Activated CD4-positive, CD25-positive, alpha-beta regulatory T cell (primary cell): ENCODE results near the gene IFNB1.

Experiments
- DNase-seq, 4 experiments: peaks; one replicate each; lab custom pipeline; 2025; lab: John Stamatoyannopoulos, UW

Gene IFNB1

DNA sequence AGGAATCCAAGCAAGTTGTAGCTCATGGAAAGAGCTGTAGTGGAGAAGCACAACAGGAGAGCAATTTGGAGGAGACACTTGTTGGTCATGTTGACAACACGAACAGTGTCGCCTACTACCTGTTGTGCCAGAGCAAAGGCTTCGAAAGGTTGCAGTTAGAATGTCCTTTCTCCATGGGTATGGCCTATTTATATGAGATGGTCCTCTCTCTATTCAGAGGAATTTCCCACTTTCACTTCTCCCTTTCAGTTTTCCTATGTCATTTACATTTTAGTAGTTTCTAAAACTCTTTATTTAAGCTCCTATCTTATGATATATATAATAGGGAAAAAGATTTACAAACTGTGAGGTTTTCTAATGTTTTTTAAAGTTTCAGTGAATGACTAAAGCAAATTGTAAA, at the start of gene IFNB1:
Gene IFNB1 (minus strand): TSS at position 162 of the 400 bp plus-strand sequence. CDS start 73 bp downstream, at position 89.
- no peak for DNase-seq

DNA sequence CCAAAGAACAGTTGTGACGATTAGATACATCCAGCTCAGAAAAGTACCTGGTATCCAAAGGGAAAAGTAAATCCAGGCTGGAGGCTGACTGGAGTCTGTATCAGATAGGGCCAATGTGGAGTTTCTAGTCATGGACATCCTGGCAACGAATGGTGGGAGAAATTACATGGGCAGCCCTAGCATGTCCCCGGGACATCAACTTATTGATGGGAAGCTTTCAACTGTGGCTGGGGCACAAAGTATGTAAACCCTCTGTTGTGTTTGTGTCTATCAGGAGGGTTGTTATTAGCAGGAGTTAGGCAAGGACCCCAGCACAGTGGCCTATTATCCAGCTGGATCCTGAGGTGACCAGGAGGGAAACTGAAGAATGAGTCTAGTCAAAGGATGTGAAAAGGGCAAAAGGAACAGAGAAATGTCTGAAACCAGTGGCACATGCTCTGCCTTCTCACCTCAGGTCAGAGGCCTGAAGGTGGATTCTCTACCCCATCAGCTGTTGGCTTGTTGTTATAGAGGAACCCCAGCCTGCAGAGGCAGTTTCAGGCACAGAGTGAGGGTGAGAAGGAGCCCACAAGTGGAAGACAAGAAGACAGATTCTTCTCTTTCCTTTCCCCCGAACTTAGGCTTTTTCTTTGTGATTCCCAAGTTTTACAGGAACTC, 44.0 kb upstream of the IFNB1 start:
- no peak for DNase-seq

GRCh38 chr9:21121079-21121478, 43.3 kb upstream of the IFNB1 start:
- DNase-seq = no peak

DNA sequence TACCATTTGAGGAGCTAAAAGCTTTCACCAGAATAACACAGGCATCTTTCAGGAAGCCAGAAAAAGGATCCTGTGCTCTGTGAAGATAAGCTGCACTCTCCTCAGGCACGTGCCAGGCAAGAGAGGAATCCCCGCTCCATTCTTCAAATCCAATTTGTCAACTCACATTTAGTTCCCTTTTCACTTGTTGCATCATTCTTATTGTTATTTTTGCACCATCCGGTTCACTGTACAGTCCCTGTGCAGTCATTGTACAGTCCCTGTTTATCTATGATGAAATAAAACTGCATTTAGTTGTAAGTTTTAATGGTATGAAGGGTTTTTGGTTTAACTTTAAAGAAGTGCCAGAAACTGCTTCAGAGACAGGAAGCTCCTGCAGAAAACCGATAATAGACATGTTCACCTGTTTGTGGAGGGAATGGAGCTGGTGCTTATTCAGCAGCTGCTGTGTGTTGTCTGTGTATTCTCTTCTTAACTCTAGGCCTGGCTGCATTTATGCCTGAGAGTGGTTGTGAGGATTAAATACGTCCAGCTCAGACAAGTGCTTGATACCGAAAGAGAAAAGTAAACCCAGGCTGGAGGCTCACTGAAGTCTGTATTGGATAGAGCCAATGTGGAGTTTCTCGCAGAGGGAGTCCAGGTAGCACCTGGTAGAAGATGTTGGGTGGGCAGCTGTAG, 41.5 kb upstream of the IFNB1 start:
- DNase-seq = no peak

- DNase-seq = no peak
These were observed 36.6 kb upstream of the IFNB1 start for GRCh38 chr9:21114311-21114710.

DNA sequence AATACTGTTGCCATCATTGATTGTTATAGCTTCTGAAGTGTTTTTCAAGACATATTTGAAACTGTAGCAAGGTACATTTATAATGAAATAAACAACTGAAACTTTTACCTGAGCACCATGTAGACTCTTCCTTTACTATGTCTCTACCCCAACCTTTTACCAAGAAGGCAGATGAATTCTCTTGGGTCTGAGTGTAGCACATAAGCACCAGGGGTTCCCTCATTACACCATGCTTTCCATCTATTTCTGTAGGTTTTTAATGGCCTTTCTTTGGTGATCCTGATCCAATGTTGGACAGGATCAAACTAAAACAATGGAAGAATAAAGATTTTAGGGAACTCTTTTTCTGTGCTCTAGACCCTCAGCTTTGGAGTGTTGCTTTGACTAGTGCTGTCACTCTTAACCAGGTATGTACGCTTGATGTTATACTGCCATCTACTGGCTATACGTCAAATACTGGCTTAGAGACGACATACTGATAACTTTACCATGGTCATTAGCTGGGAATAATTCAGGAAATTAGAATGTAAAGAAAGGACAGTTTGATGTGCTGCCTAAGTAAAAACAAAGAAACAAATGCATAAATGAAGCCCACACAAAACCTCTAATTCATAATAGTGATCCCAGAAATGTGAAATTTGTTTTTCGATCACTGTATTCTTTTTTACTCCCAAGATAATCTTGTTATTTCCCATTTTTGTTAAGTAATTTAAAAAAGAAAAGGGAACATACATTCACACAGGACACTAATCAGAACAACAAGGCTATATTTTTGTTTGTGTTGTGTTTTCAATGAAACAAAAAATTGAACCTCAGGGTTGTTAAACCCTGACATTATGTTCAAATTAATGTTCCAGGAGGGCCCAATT, 33.2 kb upstream of the IFNB1 start:
- no peak for DNase-seq

DNA sequence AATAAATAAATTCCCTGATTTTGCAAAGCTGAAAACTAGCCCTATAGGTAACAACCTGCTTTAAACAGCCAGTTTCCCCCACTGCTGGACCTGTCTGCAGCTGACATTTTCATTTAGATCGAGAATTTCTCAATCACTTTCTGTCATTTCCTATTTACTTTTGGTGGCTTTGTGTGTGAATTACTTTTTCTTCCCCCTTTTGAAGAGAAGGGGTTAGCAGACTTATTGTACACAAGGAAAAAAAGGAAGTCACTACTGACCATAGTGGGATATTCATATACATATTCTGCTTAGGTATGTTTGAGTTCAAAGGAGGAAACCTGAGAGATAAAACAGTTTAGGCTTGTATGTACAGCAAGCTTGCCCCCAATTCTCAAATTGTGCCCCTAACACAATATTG, 27.0 kb upstream of the IFNB1 start:
- no peak for DNase-seq

GRCh38 chr9:21102305-21102704, 24.6 kb upstream of the IFNB1 start:
- no peak for DNase-seq

DNA sequence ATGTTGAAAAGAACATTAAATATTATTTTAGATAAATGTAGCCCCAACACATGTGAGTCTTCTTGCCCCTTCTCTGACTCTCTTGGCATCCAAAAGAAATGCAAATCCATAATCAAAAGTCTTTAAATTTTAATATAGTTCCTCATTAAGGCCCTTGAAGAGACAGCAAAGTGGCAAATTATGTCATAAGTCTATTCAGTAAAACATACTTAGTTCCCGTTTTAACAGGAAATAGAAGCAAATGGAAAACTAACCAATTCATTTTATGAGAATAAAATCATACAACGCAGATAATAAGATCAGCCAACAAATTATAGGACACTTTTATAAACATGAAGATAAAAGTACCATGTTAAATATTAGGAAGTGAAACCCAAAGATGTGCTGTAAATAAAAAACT, 20.1 kb upstream of the IFNB1 start:
- no peak for DNase-seq

DNA sequence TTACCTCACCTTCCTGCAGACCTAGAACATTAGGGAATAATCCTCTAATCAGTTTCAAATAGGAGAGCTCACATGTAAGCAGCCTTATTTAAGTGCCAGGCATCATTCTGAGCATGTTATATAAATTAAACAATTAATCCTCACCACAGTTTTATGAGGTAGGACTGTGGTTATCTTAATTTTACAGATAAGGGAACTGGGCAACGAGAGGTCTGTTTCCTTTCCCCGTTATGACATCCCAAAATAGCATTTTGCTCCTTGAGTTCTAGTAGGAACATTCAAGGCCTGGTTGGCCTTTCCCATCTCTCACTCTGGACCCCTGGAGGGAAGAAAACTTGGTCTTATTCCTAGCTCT, 19.1 kb upstream of the IFNB1 start:
- DNase-seq = no peak

- DNase-seq = no peak
These were observed 18.6 kb upstream of the IFNB1 start for GRCh38 chr9:21096172-21096900.

DNA sequence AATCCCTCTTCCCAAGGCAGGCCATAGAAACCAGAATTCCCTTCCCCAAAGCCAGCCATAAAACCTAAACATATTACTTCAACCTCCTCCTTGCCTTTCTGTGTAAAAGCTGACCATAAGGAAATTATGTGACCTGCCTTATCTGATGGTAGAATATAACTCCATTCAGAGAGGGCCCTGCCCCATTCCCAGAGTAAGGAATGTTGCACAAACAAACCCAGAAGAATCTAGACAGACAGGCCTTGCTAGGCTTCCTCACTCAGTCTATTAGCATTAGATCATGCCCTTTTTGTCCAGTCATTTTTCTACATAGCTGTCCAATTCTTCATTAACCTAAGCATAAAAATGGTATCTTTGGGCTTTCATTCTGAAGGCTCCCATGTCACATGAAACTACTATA, 17.8 kb upstream of the IFNB1 start:
- DNase-seq = no peak

DNA sequence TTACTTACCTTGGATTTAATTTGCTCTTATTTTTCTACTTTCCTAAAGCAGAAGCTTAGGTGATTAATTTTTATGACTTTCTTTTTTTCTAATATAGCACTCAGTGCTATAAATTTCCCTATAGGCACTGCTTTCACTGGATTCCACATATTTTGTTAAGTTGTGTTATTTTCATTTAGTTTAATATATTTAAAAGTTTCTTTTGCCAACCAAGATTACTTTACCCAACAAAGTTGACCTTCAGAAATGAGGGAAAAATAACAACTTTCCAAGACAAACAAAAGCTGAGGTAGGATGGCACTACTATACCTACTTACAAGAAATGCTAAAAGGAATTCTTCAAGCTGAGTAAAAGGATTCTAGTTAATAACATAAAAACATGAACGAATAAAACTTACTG, 8.8 kb upstream of the IFNB1 start:
- DNase-seq = no peak

DNA sequence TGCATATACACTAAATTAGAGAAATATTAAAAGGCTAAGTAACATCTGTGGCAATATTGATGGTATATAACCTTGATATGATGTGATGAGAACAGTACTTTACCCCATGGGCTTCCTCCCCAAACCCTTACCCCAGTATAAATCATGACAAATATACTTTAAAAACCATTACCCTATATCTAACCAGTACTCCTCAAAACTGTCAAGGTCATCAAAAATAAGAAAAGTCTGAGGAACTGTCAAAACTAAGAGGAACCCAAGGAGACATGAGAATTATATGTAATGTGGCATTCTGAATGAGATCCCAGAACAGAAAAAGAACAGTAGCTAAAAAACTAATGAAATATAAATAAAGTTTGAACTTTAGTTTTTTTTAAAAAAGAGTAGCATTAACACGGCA, 7.3 kb upstream of the IFNB1 start:
- DNase-seq = no peak

DNA sequence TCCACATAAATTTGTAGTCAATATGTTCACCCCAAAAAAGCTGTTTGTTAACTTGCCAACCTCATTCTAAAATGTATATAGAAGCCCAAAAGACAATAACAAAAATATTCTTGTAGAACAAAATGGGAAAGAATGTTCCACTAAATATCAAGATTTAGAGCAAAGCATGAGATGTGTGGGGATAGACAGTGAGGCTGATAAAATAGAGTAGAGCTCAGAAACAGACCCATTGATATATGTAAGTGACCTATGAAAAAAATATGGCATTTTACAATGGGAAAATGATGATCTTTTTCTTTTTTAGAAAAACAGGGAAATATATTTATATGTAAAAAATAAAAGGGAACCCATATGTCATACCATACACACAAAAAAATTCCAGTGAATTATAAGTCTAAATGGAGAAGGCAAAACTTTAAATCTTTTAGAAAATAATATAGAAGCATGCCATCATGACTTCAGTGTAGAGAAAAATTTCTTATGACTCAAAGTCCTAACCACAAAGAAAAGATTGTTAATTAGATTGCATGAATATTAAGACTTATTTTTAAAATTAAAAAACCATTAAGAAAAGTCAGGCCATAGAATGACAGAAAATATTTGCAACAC, 6.6 kb upstream of the IFNB1 start:
- DNase-seq = no peak

DNA sequence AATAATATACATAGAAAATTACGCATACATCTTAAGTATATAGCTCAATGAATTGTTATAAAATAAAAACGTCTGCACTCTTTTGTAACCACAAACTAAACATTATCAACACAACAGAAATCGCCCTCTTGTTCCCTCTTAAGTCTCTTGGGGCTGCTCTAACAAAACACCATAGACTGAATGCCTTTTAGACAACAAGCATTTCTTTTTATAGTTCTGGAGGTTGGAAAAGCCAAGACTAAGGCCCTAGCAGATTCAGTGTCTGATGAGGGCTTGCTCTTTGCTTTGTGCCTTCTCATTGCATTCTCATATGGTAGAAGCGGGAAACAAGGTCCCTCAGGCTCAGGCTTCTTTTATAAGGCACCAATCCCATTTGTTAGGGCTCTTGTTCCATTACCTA, 4.9 kb upstream of the IFNB1 start:
- no peak for DNase-seq

DNA sequence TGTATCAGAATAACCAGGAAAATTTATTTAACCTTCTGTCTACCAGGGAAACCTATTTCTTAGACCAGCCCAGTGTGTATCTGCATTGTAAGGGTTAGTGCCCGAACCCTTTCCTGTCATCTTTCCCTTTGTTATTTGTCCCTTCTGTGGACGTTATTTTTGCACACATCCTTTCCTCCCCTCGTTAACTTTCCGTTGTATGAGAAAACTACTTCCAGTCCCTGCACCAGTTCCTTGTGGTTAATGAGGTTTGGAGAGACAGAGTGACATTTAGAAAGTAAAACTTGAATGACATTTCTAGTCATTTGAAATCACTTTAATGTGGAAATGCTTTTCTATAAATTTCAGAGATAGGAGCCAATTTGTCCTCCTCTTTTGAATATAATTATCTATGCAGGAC, 4.3 kb upstream of the IFNB1 start:
- DNase-seq = no peak

GRCh38 chr9:21081451-21081850, 3.7 kb upstream of the IFNB1 start:
- no peak for DNase-seq

- no peak for DNase-seq
These were observed 3.1 kb upstream of the IFNB1 start for GRCh38 chr9:21080793-21081192.

DNA sequence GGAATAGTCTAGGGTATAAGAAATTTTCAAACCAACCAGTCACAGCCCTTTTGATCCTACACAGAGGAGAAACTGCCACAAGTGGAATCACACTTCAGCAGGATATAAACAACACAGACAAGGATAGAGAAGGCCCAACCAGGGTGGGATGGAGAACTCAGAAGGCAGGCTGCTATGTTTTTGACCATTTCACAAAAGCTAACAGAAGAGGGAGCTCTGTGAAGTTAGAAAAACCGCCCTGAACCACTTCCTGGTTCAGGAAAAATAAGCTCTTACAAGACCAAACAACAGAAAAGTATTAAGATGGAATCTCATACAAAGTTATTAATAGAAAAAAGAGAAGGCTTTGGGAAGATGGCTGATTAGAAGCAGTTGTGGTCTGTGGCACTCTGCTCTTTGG, 960 bp upstream of the IFNB1 start:
- DNase-seq = no peak

DNA sequence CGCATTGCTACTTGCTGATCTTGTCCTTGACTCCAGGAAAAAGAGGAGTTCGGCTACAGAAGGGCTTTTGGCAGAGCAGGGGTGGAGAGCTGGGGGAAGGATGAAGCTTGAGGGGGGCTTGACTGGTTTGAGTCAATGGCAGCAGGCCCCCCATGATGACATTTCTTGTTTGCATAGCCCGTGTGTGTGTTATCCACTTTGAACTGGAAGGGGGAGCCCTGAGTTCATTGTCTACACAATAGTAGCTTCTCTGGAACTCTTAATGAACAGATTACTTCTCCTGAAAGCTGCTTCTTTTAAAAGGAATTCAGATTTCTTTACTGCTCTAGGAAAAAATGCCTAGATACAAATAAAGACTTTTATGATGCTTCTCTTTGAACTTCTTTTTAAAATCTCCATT, 2.3 kb downstream of the IFNB1 start:
- DNase-seq = no peak

DNA sequence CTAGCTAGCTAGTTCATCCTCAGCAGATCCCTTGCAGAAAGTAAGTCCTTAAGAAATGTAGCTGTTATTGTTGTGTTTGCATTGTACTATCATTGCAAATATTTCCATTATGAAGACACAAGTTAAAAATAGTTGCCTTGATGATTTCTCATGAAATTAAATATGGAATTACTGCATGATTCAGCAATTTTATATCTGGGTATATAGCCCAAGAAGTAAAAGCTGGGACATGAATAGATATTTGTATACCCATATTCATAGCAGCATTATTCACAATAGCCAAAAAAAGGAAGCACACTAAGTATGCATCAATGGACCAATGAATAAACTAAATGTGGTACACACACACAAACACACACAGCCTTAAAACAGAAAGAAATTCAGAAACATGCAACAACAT, 6.8 kb downstream of the IFNB1 start:
- no peak for DNase-seq
